Measurements from ENCODE around the gene KCNIP1. TPM values are rescaled to one million over a fixed set of nuclear protein-coding genes. Genes with fewer than 3 reads are reported as not detected.

KCNIP1 gene
- total and polyA plus RNA-seq, 2 of the 8 experiments (the other 6 are each of a cell fraction or from before 2014, with no cell fraction given) = 0.52 to 0.83 TPM

GRCh38 chr5:170581211-170581610 lies 77.4 kb downstream of the KCNIP1 start (continued):
- TF ChIP-seq CHD7 (IDR thresholded peaks at IDR 0.05; ENCODE audit: insufficient replicate concordance, low read length) (no peak), SP1 (IDR thresholded peaks at IDR 0.05; ENCODE audit: low read depth, low read length) (no peak), ZNF274 (IDR thresholded peaks at IDR 0.05; ENCODE audit: borderline replicate concordance, extremely low read depth, low read length) (no peak)

All from H1 (cell line).